GM12892 (cell line): ENCODE data around the gene LRMDA.

ENCODE experiments used
- POLR2A ChIP-seq: IDR thresholded peaks from 2 replicates; pipeline ENCODE4 v1.6.1; 2011; ENCODE audit warnings: low read depth, low read length, control low read depth
- POLR2AphosphoS5 ChIP-seq: IDR thresholded peaks from 2 replicates; pipeline ENCODE4 v1.6.1; 2011; ENCODE audit warnings: low read depth, low read length, control low read depth

DNA sequence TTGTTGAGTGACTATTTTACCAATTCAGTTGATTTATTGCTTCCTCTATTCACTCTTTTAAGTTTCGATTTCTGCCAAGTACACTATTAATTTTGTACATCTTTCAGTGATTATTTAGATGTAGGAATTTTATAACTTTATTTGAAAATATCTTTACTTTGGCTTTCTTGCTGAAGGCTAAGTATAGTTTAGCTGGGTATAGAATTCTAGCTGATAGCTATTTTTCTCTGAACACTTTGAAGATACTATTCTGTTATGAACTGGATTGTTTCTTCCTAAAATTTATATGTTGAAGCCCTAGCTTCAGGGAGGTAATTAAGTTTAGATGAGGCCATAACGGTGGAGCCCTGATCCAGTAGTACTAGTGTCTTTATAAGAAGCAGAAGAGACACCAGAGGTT, 141.1 kb downstream of the LRMDA start:
- no peak for TF ChIP-seq POLR2A
- TF ChIP-seq POLR2AphosphoS5, result no peak
